NCI-H460 (cell line): ENCODE data around the gene RMDN3. TPM values are rescaled to one million over a fixed set of nuclear protein-coding genes. Genes with fewer than 3 reads are reported as not detected.

Source experiments
- DNase-seq: peaks from one replicate; pipeline ENCODE4 v3.0.0-alpha.2; 2016; ENCODE audit warnings: low read depth; ENCODE audit errors: extremely low read depth
- small RNA-seq, 2 experiments: library from RNA; depleted of rRNA; stranded (forward); fragments of <200 nt; gene quantifications; one replicate each; pipeline ENCODE3, GENCODE V24; 2014
- total RNA-seq: library from RNA; depleted of rRNA; stranded (reverse); fragments of >200 nt; shearing (Covaris generic); gene quantifications from 2 replicates; pipeline ENCODE4 v1.2.3, GENCODE V29; 2014; rRNA removed

Gene RMDN3
- total RNA-seq, 1 experiment from 2014 or later, result 19.7 TPM

DNA sequence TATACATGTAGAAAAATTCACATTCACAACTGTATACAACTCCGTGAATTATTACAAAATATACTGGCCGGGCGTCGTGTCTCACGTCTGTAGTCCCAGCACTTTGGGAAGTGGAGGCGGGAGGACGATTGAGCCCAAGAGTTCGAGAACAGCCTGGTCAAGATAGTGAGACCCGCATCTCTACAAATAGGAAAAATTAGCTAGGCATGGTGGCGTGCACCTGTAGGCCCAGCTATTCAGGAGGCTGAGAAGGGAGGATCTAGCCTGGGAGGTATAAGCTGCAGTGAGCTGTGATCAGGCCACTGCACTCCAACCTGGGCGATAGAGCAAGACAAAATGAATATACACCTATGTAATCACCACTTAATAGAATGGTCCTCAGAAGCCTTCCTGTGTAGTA lies 58.8 kb downstream of the RMDN3 start:
- DNase-seq, result no peak

DNA sequence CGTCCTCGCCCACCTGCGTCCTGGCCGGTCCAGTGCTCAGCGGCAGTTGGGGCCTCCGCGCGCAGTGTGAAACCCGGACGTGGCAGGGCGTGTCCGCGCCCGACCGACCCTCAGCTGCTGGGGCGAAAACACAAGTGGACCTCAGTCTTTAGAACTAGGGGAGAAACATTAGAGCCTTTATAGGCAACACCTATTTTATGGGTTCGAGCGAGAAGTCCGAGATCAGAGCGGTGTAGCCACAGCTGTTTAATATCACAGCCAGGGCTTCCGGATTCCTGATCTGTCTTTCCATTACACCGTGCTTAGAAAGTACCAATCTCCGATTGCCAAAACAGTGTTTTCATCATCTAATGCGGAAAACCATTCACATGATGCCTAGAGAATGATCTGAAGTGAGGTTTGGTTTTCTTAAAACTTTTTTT lies 59.6 kb downstream of the RMDN3 start:
- no peak for DNase-seq

DNA sequence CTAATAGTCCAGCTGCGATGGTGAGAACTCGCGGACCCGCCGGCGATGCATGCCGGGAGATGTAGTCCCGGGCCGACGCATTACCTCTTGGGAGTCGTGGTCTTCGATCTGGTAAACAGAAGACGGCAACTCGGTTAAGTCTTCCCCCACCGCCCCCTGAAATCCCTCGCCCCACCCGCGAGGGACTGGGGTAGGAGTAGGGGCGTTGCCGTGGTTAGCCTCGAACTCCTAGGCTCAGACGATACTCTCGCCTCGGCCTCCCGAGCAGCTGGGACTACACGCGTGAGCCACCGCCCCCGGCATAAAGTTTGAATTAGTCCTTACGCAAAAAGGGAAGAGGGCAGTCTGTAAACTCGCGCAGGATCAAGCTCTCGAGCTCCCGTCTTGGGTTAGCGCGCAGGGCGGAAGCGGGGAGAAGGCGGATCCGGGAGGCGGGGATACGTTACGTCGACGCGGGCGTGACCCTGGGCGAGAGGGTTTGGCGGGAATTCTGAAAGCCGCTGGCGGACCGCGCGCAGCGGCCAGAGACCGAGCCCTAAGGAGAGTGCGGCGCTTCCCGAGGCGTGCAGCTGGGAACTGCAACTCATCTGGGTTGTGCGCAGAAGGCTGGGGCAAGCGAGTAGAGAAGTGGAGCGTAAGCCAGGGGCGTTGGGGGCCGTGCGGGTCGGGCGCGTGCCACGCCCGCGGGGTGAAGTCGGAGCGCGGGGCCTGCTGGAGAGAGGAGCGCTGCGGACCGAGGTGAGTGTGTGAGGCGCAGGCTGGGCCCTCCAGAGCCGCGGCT lies 60.2 kb downstream of the RMDN3 start, which contains the start of gene RAD51:
Gene RAD51 (plus strand): TSS at position 487 of the 781 bp plus-strand sequence. CDS start 3,585 bp downstream, outside the sequence.
- DNase-seq, result peak; percentile 90

DNA sequence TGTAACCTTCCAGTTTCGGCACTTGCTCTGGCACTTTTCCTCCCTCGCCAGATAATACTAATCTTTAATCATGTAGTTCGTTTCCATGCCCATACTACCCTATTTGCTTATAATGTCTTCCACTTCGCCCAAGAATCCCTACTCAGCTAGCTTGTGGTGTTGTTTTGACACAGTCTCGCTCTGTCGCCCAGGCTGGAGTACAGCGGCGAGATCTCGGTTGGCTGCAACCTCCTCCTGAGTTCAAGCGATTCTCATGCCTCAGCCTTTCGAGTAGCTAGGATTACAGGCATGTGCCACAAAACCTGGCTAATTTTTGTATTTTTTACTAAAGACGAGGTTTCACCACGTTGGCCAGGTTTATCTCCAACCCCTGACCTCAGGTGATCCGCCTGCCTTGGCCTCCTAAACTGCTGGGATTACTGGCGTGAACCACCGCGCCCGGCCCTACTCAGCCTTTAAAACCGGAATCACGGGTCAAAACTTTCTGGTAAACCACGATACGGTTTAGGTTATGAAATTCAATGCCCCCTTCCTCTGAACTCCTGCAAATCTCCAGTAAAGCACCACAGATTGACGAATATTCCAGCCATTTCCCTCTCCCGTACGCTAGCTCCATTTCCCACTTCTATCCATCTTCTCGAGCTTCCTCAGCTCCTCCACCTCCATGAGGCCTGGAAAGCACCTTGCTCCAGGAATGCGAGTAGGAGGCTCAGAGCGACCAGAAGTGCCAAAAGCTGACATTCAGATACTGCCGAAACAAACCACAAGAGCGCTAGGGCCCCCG lies 61.0 kb downstream of the RMDN3 start:
- DNase-seq, result no peak

DNA sequence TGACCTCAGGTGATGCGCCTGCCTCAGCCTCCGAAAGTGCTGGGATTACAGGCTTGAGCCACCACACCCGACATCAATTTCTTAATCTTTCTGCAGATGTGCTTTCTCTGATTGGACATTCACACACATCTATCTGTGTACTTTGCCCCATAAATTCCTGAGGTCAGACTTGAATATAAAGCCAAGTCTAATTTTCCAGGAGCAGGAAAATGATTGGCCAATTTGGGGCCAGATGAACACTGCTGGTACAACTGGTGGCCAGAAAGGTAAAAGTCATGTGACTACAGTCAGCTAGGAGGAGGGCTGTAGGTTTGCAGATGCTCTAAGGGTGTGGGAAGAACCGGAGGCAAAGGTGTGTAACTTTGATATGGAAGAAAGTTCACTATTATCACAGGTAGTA lies 63.3 kb downstream of the RMDN3 start:
- DNase-seq, result no peak

DNA sequence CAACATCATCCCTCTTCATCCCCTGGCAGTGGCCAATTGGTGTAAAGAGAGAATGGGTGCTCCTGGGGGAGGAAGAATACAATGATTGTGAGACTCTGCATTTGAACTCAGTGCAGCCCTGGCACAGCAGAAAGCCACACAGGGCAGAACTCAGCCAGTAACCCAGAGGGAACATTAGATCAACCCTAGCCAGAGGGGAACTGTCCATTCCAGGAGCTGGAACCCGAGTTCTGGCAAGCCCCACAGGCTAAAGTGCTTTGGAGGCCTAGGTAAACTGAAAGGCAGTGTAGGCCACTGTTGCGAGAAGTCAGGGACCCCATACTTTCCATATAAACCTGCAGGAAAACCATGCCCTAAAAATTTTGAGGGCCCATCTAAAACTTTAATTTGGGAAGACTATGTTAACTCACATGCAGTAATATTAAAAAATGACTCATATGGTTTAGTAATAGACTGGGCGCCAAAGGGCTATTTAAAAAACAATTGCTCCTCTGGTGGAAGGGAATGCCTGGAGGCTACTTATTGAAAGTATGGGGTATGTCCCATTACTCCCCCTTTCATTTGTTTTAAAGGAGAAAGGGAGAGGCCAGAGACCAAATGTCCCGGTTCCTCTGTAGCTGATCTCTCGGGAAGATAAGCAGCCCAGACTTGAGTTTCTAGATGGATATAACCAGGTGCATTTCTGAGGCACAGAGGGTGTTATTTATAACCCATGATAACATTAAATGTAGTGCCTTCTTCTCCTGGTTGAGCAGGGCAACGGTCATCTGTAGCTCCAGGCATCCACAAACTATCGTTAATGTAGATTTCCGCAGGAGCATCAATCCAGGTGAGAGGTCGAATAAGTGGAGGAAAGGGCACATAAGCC lies 65.9 kb downstream of the RMDN3 start:
- no peak for DNase-seq

Small RNA genes within 50 kb of the gene (small RNA-seq; reads per million reads assigned to genes)
- 0 reads per million in 2 experiments for gene SUMO2P15

Other genes starting within 250 kb of the RMDN3 start
- gene CCDC32, start 190.2 kb downstream of the RMDN3 start, total RNA-seq, result 17.0 and 17.8 TPM in 2 replicates
- 13.3 and 13.5 TPM in 2 replicates for gene RPUSD2, start 186.0 kb downstream of the RMDN3 start, total RNA-seq
- 24.8 and 25.2 TPM in 2 replicates for gene KNL1, start 161.0 kb downstream of the RMDN3 start, total RNA-seq
- 4.3 and 7.1 TPM in 2 replicates for gene RAD51, start 60.1 kb downstream of the RMDN3 start, total RNA-seq
- 7.1 and 8.7 TPM in 2 replicates for gene GCHFR, start 8.8 kb upstream of the RMDN3 start, total RNA-seq
- gene C15orf62, start 14.7 kb upstream of the RMDN3 start, total RNA-seq, result 0.25 and 0.40 TPM in 2 replicates
- gene ZFYVE19, start 51.8 kb upstream of the RMDN3 start, total RNA-seq, result 9.6 and 14.6 TPM in 2 replicates
- 27.3 and 27.9 TPM in 2 replicates for gene DNAJC17, start 52.2 kb upstream of the RMDN3 start, total RNA-seq
- not detected in 2 replicates for gene PPP1R14D, start 73.5 kb upstream of the RMDN3 start, total RNA-seq
- gene SPINT1, start 88.8 kb upstream of the RMDN3 start, total RNA-seq, result 1.7 and 2.4 TPM in 2 replicates
- gene RHOV, start 119.0 kb upstream of the RMDN3 start, total RNA-seq, result 0.14 and 0.57 TPM in 2 replicates
- gene VPS18, start 139.2 kb upstream of the RMDN3 start, total RNA-seq, result 10.5 and 11.4 TPM in 2 replicates
- 0.05 TPM in 1 of 2 replicates, not detected in the other for gene DLL4, start 174.1 kb upstream of the RMDN3 start, total RNA-seq
- gene CHAC1, start 198.2 kb upstream of the RMDN3 start, total RNA-seq, result 61.1 and 66.9 TPM in 2 replicates